ENCODE data around the gene GLT6D1. TPM values are rescaled to one million over a fixed set of nuclear protein-coding genes. Genes with fewer than 3 reads are reported as not detected.

The GLT6D1 gene
- total and polyA plus RNA-seq, 2 of the 4 experiments (the other 2 are of a cell fraction) = not detected

GRCh38 chr9:135657416-135657815, 18.1 kb upstream of the GLT6D1 start:
- H3K9ac ChIP-seq (ENCODE audit: low read depth, low read length) = no peak overlapping the region
- no peak overlapping the region for H2AFZ ChIP-seq (replicated peaks; ENCODE audit: low read length, poor library complexity)
- intact Hi-C loops (cut with micrococcal nuclease) = no loop called here
- H3K79me1 ChIP-seq (ENCODE audit: low read depth in 1 of 2, low read length in 2 of 2) = no peaks in the 10 kb centered on the region
- no peak overlapping the region for H3K14ac ChIP-seq (replicated peaks; ENCODE audit: low read depth, low read length)
- H4K8ac ChIP-seq (ENCODE audit: low read depth in 2 of 2, low read length in 2 of 2) = no peak overlapping the region
- ChIA-PET CTCF (no interaction called here), POLR2A (ENCODE audit: unreplicated experiment) (no interaction called here)
- WGBS, 2 experiments (ENCODE audit: extremely low coverage in 2 of 2, insufficient read length in 1 of 2) = no CpG with 5 or more reads among the region's 15 CpGs
- no peak overlapping the region for H2BK15ac ChIP-seq (ENCODE audit: low read depth, low read length)
- H3K23ac ChIP-seq (ENCODE audit: low read depth, low read length) = no peak overlapping the region
- H3K18ac ChIP-seq (ENCODE audit: low read depth, low read length) = no peak overlapping the region
- H3K56ac ChIP-seq (ENCODE audit: extremely low read depth, insufficient read depth, low read length) = no peak overlapping the region
- BruUV-seq (replicated peaks) = no TSS peak
- H3K9me3 ChIP-seq (ENCODE audit: control insufficient read depth, insufficient read depth, low read length) = peaks cover 7% of the 10 kb centered on the region
- H4K5ac ChIP-seq (ENCODE audit: low read depth, low read length) = no peak overlapping the region
- in situ Hi-C loops (cut with MboI; ENCODE audit: low sequenced_read_pairs) = no loop called here
- no peak overlapping the region for H2BK20ac ChIP-seq (ENCODE audit: low read depth, low read length)
- H2AK5ac ChIP-seq (ENCODE audit: low read depth, low read length) = no peak overlapping the region
- H4K91ac ChIP-seq (ENCODE audit: insufficient read depth, low read depth, low read length) = no peak overlapping the region
- no peak overlapping the region for H3K27ac ChIP-seq (ENCODE audit: insufficient read depth, low read length)
- H2BK5ac ChIP-seq (ENCODE audit: low read depth, low read length, poor library complexity, severe bottlenecking) = no peak overlapping the region
- TF ChIP-seq MAFK (IDR thresholded peaks at IDR 0.05; ENCODE audit: low read depth, low read length) (no peak), ELK1 (IDR thresholded peaks at IDR 0.05; ENCODE audit: borderline replicate concordance, low read depth, low read length) (no peak), FOS (IDR thresholded peaks at IDR 0.05; ENCODE audit: low read depth, low read length) (no peak), POLR2A (IDR thresholded peaks at IDR 0.05; ENCODE audit: low read depth, low read length) (no peak), BHLHE40 (IDR thresholded peaks at IDR 0.05; ENCODE audit: low read depth, low read length) (no peak), CHD1 (IDR thresholded peaks at IDR 0.05; ENCODE audit: low read depth, low read length) (no peak), RCOR1 (IDR thresholded peaks at IDR 0.05; ENCODE audit: insufficient replicate concordance, low read length) (no peak), RFX5 (IDR thresholded peaks at IDR 0.05; ENCODE audit: low read depth, low read length) (no peak), MAZ (IDR thresholded peaks at IDR 0.05; ENCODE audit: borderline replicate concordance, low read depth, low read length) (no peak), NFE2L2 (IDR thresholded peaks at IDR 0.05; ENCODE audit: low read depth, low read length) (no peak), MXI1 (IDR thresholded peaks at IDR 0.05; ENCODE audit: borderline replicate concordance, low read depth, low read length) (no peak), RAD21 (IDR thresholded peaks at IDR 0.05; ENCODE audit: low read length) (no peak), CTCF (conservative IDR thresholded peaks at IDR 0.05; ENCODE audit: low read depth, low read length) (no peak), SMC3 (IDR thresholded peaks at IDR 0.05; ENCODE audit: low read depth, low read length) (no peak), CEBPB (IDR thresholded peaks at IDR 0.05; ENCODE audit: low read depth, low read length) (no peak)
- TF ChIP-seq, protein P1, sequence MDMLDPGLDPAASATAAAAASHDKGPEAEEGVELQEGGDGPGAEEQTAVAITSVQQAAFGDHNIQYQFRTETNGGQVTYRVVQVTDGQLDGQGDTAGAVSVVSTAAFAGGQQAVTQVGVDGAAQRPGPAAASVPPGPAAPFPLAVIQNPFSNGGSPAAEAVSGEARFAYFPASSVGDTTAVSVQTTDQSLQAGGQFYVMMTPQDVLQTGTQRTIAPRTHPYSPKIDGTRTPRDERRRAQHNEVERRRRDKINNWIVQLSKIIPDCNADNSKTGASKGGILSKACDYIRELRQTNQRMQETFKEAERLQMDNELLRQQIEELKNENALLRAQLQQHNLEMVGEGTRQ (IDR thresholded peaks at IDR 0.05; ENCODE audit: low read depth, low read length) = no peak
- H3K27me3 ChIP-seq (ENCODE audit: control insufficient read depth, insufficient read depth, low read length) = no peaks in the 10 kb centered on the region
- no peaks in the 10 kb centered on the region for H3K36me3 ChIP-seq (ENCODE audit: control insufficient read depth, insufficient read depth, low read length)
- no peaks in the 10 kb centered on the region for H4K20me1 ChIP-seq (ENCODE audit: insufficient read depth, low read length)
- H3K4ac ChIP-seq (ENCODE audit: low read depth, low read length) = no peak overlapping the region
- no peak overlapping the region for H2AK9ac ChIP-seq (replicated peaks; ENCODE audit: low read depth, low read length, poor library complexity)
- H3K9me1 ChIP-seq (ENCODE audit: insufficient read depth, low read length) = no peaks in the 10 kb centered on the region
- dilution Hi-C loops (cut with HindIII; ENCODE audit: low sequenced_read_pairs, unreplicated experiment) = no loop called here
- H3K4me1 ChIP-seq (ENCODE audit: control insufficient read depth, insufficient read depth, low read length) = no peaks in the 10 kb centered on the region
- no peak overlapping the region for H3K4me3 ChIP-seq (ENCODE audit: insufficient read depth, low read depth, low read length)
- no peak for DNase-seq
- no peak overlapping the region for H3K4me2 ChIP-seq (ENCODE audit: low read depth, low read length)
- ATAC-seq (ENCODE audit: low read depth) = no peak
- no peak overlapping the region for H2BK120ac ChIP-seq (ENCODE audit: low read depth, low read length)

Measured in IMR-90 (cell line).